HG02588 (cell line): ENCODE results near the gene UHRF1.
"Not testable (repeated sequence)": the region's sequence is repeated elsewhere in the genome, so short reads cannot be mapped to it uniquely, and the experiment has no call there.

Experiments used
- ATAC-seq: cut with Tn5 transposase; IDR thresholded peaks from one replicate; pipeline ENCODE4 v1.9.1; 2021; ENCODE audit warnings: mild to moderate bottlenecking, moderate library complexity; ENCODE audit not compliant: unreplicated experiment

The UHRF1 gene

GRCh38 chr19:4897146-4897545, 12.2 kb upstream of the UHRF1 start:
- ATAC-seq, result no peak

DNA sequence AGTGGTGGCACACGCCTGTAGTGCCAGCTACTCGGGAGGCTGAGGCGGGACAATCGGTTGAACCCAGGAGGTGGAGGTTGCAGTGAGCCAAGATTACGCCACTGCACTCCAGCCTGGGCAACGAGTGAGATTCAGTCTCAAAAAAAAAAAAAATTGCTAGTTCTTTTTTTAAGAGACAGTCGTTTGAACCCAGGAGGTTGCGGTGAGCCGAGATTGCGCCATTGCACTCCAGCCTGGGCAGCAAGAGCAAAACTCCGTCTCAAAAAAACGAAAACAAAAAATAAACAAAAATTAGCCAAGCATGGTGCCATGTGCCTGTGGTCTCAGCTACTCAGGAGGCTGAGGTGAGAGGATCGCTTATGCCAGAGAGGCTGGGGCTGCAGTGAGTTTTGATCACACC, 8.4 kb upstream of the UHRF1 start:
- ATAC-seq, result not testable (repeated sequence)

GRCh38 chr19:4902796-4903195, 6.5 kb upstream of the UHRF1 start, which contains the start of gene ARRDC5:
ARRDC5 (minus strand) TSS chr19:4902896; CDS start chr19:4902825, 71 bp downstream.
- ATAC-seq, result no peak

DNA sequence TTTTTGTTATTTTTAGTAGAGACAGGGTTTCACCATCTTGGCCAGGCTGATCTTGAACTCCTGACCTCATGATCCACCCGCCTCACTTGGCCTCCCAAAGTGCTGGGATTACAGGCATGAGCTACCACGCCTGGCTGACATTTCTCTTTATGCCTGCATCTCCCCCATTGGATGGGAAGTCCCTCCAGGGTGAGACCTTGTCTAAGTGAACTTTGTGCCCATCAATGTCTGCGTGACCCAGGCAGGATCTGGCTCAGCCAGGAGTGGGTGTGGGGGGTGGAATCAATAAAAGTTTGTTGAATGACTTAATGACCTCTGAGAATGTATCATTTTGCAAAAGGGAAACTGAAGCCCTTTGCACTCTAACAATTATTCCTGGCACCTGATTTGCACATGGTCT, 4.8 kb upstream of the UHRF1 start:
- no peak for ATAC-seq

GRCh38 chr19:4906963-4907362, 2.3 kb upstream of the UHRF1 start:
- no peak for ATAC-seq

DNA sequence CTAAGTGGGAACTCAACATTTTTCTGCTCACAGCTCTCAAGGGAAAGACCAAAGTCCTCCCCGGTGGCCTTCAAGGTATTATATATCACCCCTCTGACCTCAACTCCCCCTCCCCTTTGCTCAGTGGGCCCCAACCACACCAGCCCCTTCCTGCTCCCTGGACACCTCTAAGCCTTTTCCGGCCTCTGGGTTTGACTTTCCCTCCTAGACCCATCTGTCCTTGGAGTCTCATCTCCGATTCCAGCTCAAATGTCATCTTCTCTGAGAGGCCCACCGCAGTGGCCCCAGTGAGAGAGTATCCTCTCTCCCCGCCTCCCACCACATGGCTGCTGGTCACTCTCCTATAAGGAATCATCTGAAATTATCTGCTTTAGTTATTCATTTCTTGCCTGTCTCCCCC, 941 bp upstream of the UHRF1 start:
- ATAC-seq, result no peak

DNA sequence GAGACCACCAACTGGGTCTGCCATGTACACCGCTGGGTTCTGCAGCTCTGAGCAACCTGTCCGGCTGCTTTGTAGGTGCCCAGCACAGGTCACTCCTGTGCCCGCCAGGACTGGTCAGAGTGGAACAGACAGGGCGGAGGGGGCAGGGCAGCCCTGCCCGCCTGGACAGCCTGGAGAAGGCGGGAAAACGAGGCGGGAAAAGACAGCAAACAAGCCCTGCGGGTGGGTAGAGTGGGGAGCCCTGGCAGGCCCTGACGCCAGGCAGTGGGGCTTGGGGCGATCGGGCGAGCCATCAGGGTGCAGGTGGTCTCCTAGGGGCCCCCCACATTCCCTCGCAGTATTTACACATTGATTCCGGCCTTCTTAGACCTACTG, 533 bp upstream of the UHRF1 start:
- ATAC-seq, result no peak

DNA sequence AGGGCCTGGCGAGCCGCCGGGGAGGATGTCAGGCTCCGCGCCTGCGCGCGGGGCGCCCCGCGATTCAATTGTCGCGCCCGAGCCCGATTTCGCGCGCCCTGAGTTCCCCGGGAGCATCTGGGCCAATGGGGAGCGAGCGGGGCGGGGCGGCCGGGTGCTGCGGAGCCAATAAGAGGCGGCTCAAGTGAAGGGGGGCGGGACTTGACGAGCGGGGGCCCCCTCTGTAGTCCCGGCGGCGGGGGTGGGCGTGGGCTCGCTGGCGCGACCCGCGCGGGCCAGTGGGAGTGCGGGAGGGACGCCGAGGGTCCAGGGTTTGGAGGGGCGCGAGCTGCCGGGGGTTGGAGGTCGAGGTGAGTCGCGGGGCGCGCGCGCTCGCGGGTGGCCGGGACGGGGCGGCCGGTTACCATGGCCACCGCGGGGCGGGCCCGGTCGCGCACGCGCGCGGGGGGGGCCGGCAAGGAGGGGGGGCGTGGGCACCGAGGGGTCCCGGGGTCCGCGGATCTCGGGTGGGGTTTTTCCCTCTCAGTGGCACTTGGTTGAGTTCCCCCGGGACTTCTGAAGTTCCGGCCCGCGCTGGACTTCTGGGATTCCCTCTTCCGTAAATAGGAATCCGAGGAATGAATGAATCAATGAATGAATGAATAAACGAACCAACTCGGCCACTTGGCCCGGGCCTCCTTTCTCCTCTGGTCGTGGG, 744 bp downstream of the UHRF1 start:
- ATAC-seq, result peak; percentile 73

- ATAC-seq, result no peak
Observed at GRCh38 chr19:4910594-4911281, 1.4 kb downstream of the UHRF1 start.

DNA sequence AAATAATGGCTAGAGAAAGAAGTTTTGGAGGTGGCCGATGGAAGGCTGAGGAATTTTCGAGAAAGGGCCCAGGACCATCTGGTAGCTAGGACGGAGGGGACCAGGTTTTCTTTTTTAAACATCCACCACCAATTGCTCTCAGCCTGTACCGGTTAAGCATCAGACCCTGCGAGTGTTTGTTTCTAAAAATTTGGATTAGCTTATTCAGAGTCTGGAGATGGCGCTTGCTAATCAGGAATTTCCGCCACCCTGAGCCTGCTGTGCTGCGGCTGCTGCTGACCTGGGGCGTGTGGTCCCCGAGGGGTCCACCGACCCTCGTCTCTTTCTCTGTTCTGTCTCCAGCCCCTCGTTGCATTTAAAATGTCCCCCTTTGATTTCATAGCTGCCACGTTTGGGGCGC, 2.0 kb downstream of the UHRF1 start:
- no peak for ATAC-seq

- ATAC-seq, result no peak
Observed at GRCh38 chr19:4911786-4912672, 2.7 kb downstream of the UHRF1 start.

DNA sequence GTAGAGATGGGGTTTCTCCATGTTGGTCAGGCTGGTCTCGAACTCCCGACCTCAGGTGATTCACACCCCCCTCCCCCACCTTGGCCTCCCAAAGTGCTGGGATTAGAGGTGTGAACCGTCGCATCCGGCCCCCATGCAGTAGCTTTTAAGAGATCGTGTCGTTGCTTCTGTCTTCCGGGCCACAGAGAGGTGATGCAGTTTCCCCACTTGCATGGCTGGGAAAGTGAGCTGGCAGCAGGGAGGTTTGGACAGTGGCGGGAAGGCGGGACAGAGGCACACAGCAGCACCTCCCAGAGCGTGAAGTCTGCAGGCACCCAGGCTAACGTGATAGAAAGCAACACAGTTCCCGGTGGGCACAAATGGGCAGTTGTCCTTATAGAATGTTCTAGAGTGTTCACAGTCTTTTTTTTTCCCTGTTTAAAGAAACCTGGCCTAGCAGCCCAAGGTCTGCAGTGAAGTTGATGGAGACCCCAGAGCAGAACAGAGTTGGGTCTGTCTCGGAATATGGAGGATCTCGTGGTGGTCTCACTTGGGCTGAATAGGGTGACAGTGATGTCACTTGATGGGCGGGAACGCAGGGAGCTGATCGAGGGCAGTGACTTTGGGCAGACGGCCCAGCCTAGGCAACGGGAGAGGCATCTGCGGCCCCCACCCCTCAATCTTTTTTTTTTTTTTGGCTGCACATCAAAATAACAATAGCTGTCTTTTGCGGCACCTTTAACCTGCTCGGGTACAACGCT, 4.9 kb downstream of the UHRF1 start:
- no peak for ATAC-seq

DNA sequence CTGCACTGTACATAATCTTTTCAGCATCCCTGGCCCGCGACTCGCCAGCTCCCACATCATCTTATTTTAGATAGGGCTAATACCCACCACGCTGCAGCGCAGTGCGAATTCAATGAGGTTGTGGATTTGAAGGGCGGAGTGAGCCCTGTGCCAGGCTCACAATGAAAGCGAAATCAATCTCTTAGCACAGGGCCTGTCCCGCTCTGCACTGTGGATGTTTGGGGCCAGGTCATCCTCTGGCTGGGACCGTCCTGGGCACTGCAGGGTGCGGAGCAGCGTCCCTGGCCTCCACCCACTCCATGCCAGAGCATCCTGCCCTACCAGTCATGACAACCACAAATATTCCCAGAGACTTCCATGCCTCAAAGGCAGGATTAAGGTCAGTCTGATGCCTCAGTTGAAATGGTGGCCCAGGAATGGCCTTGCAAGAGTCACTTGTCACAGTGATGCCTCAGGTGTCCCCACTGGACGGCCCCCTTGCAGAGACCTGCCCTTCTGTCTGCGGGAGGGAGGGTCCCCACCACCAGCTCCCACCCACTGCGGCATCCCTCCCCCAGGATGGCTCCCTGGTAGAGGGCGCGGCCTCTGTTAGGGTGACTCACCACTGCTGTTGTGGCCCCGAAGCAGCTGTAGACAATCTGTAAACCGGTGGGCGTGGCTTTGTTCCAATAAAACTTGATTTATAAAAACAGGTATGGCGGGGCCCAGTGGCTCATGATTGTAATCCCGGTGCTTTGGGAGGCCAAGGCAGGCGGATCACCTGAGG, 5.6 kb downstream of the UHRF1 start:
- ATAC-seq, result no peak

- no peak for ATAC-seq
Observed at GRCh38 chr19:4916292-4917082, 7.2 kb downstream of the UHRF1 start.

DNA sequence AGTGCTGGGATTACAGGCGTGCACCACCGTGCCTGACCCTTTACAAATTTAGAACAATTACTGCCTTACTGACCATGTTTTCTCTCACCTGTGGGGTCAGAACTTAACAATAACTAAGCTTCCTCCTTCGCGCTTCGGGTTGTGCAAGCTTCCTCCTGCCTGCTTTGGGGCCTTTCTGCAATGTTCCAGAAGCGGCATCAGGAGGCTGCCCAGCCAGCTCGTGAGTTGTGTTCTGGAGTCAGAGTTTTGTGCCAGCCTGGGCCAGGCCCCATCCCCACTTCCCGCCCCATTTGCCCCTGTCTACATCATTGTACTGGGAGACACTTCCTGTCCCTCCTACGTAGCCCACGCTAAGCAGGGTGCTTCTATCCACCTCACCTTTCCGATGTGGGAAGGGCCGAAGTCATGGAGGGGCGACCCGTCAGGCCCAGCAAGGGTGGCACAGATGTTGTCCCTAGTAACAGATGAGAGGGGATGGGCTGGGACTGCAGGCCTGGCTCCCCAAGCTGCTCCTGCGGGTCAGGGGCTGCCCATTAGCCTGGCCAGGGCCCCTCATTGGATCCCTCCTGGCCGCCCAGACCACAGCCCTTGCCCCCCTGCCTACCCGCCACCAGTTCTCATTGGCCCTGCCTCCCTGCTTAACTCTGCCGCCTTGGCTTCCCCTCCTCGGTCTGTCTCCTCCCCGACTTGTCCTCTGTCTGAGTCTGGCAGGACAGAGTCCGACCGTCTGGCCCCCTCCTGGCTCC, 13.4 kb downstream of the UHRF1 start:
- no peak for ATAC-seq

GRCh38 chr19:4923276-4923747, 14.0 kb downstream of the UHRF1 start:
- ATAC-seq, result no peak

- ATAC-seq, result no peak
Observed at GRCh38 chr19:4929186-4929585, 19.9 kb downstream of the UHRF1 start.

DNA sequence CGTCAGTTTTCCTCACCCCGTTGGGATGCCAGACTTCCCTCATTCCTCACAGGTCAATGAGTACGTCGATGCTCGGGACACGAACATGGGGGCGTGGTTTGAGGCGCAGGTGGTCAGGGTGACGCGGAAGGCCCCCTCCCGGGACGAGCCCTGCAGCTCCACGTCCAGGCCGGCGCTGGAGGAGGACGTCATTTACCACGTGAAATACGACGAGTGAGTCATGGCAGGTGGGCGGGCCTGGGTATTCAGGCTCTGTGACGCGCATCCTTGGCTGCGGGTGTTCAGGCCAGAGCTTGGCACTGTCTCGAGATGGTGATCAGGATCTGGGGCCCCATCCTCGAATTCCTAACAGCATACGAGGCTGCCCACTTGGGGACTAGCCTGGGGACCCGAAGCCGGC, 21.4 kb downstream of the UHRF1 start:
- ATAC-seq, result no peak

- no peak for ATAC-seq
Observed at GRCh38 chr19:4932711-4933110, 23.4 kb downstream of the UHRF1 start.
